GM19023 (cell line): ENCODE measurements around the gene OSBPL1A.

Experiments
- ATAC-seq: cut with Tn5 transposase; IDR thresholded peaks from one replicate; pipeline ENCODE4 v1.9.1; 2021; ENCODE audit warnings: mild to moderate bottlenecking, moderate library complexity; ENCODE audit not compliant: unreplicated experiment

The OSBPL1A gene

GRCh38 chr18:24397694-24398368, at the start of gene OSBPL1A:
Gene OSBPL1A, minus strand, starts transcription at chr18:24397824. Its CDS starts 20,291 bp downstream, at chr18:24377533.
- no peak for ATAC-seq

DNA sequence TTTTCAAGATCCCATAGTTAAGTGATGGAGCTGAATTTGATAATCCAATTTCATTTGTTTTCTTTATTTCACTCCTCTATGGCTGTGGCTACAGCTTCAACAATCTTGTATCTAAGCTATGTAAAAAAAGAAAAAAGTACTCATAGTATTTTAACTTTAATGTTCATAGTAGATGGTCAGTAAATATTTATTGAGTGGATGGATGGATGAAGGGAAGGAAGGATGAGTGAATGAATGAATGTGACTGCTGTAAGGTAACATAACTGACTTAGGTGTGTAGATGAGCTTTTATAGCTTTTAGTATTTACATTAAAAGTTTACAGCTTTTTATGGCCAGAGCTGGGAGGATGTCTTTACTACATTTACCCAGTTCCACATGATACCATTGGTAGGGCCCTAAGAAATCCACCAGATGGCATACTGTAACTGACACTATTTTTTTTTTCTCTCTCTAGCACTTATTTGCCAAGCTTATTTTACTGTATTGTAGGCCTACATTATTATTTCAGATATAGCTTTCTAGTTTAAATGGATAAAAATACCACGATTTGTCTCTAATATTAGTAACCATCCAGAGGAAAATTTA, 49.4 kb upstream of the OSBPL1A start:
- no peak for ATAC-seq

GRCh38 chr18:24446453-24446852, 48.8 kb upstream of the OSBPL1A start:
- no peak for ATAC-seq

DNA sequence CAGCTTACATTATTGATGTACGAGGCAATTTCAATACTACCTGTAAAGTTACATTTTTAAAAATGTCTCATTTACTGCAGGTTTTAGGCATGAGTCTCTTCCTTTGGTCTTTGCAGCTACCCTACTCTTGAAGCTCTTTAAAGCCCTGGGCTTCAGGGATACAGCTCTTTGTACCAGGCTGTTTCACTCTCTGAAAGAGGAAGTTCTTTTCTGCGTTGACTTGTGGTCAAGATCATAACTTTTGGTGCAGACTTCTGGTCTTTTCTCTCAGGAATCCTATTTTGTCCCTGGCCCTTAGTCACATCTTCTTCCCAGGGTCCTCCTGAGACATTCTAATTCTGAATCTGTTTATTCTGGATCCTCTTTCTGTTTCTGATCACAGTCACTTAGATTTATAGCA, 46.2 kb upstream of the OSBPL1A start:
- peak; percentile 60 for ATAC-seq

GRCh38 chr18:24436939-24437338, 39.3 kb upstream of the OSBPL1A start:
- no peak for ATAC-seq

DNA sequence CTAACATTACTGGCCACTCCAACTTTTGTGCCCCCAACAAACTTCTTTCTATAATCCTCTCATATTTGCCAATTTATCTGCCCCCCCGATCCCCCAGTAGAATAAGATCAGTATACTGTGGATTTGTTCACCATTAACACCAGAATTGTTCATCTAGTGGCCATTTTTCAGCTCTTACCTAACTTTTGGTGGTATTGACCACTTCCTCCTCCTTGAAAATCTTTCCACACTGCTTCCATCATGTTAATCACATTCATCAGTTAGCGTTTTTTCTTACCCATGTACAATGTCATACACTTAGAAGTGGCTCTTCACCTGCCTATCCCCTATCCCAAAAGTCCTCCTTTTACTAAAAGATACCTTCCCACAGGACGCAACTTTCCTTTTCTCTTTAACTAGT, 35.0 kb upstream of the OSBPL1A start:
- no peak for ATAC-seq

GRCh38 chr18:24429188-24429587, 31.6 kb upstream of the OSBPL1A start:
- no peak for ATAC-seq

DNA sequence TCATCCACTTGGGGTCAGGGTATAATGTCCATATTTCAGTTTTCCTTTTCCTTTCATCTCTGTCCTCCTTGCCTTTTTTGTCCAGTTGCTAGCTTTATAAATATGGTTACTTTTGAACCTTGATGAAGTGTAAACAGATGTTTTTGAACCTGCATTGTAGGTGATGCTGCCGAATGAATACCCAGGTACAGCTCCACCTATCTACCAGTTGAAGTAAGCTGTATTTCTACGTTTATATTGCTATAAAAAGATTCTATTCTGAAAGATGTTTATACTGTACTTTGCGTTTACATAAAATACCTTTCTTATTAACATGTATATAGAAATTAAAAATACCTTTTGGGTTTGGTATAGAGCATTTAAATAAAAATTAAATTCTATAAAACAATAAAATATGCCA, 31.1 kb upstream of the OSBPL1A start:
- no peak for ATAC-seq

DNA sequence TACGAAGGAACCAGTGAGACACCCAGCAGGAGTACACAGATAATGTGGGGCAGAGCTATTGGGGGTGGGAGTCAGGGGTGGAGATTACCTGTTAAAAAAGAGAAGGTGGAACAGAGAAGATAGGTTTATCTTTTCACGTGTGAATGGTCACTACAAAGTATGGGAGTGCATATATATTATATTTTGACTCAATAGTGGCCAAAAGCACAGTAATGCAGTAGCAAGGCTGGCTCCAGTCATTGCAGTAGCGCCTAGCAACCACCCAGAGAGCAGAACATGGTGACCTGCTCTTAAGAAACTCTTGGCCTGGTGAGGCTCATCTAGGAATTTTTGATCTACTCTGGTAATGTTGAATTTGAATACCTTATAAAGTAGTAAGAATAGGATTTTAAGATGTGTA, 29.9 kb upstream of the OSBPL1A start:
- ATAC-seq, result no peak

DNA sequence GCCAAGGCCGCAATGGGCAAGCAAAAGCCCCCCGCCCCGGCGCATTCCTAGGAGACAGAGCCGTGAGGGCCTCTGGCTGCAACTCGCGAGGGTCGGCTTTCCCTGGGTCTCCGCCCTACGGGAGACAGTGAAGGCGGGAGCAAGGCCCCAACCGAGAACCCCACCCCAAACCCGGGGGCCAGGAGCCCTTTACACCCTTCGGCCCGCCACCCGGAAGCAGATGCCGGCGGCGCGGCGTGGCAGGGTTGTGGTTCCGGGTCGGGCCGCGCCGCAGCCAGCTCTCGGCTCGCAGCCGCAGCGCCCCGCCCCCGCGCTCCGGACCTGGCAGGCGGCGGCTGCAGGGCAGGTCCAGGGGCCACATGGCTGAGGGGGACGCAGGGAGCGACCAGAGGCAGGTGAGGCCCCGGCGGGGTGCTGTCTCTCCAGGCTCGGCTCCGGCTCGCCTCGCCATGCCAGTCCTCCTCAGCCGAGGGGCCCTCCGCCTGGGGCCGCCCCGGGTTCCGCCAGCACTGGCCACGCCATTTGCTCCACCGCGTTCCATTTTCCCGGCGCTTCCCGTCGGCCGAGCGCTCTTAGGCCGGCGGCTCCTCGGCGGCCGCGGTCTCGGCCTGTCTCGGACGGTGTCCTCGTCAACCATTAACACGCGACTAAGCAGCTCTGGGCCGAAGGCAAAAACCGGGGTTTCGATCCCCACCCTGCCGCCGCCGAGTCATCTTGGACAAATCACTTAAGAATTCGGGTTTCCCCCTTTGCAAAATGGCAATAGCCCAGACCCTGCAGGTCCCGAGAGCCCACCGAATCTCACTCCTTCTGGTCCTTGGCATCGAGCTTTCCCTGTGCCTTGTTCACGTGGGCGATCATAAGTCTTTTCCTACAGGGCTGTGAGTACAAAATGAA, 29.0 kb upstream of the OSBPL1A start, which contains the start of gene IMPACT:
Gene IMPACT (plus strand): TSS at position 273 of the 897 bp plus-strand sequence. CDS start 87 bp downstream, at position 360.
- peak; percentile 95 for ATAC-seq

GRCh38 chr18:24426073-24426397, 28.4 kb upstream of the OSBPL1A start:
- ATAC-seq, result no peak

DNA sequence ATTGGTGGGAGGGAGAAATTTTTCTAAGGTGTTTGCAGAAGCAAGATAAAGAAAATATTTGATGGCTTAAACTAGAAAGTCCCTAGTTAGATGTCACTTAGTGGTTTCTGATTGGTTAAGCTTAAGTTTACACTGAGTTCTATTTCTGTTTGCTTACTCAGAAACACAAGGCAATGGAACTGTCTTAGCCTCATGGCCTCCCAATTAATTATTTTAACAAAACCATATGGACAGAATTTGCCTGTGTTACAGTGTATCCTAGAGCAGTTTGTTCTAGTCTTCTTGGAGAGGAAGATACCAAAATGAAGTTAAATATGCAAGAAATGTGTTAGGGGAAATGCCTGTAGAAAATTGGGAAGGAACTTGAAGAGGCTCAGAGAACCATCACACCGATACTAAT, 24.2 kb upstream of the OSBPL1A start:
- no peak for ATAC-seq

DNA sequence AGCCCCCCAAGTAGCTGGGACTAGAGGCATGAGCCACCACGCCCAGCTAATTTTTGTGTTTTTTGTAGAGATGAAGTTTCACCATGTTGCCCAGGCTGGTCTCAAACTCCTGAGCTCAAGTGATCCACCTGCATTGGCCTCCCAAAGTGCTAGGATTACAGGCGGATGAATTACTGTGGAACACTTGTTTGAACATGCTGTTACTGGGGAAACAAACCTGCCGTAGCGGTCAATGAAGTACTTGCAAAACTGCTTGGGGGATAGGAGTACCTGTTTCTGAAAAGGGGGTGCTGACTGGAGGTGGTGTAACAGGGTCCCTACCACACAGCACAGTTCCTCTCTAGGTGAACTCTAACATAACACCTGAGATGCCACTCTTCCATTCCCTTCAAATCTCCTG, 22.9 kb upstream of the OSBPL1A start:
- ATAC-seq, result no peak

GRCh38 chr18:24417480-24417879, 19.9 kb upstream of the OSBPL1A start:
- ATAC-seq, result no peak

- ATAC-seq, result no peak
Observed at GRCh38 chr18:24414349-24415003, 16.9 kb upstream of the OSBPL1A start.

- ATAC-seq, result no peak
Observed at GRCh38 chr18:24413148-24413547, 15.5 kb upstream of the OSBPL1A start.

DNA sequence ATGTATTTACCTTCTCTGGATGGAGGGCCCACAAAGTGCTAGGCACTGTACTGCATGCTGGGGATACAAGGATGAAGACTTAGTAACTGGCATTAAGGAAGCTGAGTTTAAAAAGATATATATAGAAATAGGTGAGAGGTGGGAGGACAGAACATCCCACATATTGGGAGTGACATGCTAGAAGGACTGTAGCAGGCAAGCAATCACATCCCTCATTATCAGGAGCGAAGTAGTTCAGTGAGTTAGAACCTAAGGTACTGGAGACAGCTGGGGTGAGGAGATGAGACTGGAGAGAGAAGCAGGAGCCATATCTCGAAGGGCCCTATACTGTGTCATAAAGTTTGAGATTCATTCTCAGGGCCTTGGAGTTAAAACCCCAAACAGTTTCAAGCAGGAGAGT, 10.9 kb upstream of the OSBPL1A start:
- no peak for ATAC-seq

GRCh38 chr18:24404591-24404990, 7.0 kb upstream of the OSBPL1A start:
- no peak for ATAC-seq

GRCh38 chr18:24403076-24403475, 5.5 kb upstream of the OSBPL1A start:
- no peak for ATAC-seq

DNA sequence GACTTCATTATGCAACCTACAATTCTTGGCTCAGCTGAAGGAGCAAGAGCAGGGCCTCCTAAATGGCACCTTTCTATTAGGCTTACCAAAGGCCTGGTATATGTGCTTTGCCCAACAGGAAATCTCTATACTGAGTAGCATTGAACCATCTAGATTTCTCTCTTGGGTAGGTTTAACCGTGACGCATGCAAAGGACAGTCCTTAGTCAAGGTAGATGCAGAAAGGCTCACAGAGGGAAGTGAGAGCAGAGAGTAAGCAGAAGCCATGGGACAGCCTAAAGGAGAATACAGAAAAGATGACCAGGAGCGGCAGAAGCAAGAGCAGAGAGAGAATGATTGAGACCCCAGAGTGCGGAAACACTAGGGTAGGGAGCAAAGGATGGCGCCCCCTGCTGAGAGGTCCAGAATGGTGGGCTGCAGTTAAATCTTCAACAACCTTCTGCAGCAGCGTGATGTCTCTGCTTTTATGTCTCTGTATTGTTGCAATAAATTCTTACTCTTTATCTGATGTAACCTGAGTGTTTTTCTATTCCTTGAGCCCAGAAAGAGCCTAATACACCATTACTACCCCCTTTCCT, 4.7 kb upstream of the OSBPL1A start:
- no peak for ATAC-seq

GRCh38 chr18:24400587-24400986, 3.0 kb upstream of the OSBPL1A start:
- no peak for ATAC-seq
